Kidney epithelial cell (primary cell): ENCODE data around the gene TAS2R19. TPM values are rescaled to one million over a fixed set of nuclear protein-coding genes. Genes with fewer than 3 reads are reported as not detected.

Source experiments
- DNase-seq: peaks from one replicate; pipeline ENCODE4 v3.0.0-alpha.2; 2010; ENCODE audit warnings: low read depth
- H3K27me3 ChIP-seq: 2 replicates; pipeline ENCODE4 v1.6.0; 2011; ENCODE audit warnings: low read length; ENCODE audit not compliant: control insufficient read depth, insufficient read depth
- H3K36me3 ChIP-seq: 2 replicates; pipeline ENCODE4 v1.5.1; 2011; ENCODE audit warnings: low read length; ENCODE audit not compliant: control insufficient read depth, insufficient read depth
- H3K4me3 ChIP-seq: 2 replicates; pipeline ENCODE4 v1.5.1; 2011; ENCODE audit warnings: low read depth, mild to moderate bottlenecking, control low read depth, low read length
- CTCF ChIP-seq: IDR thresholded peaks from 2 replicates; pipeline ENCODE4 v1.5.1; 2011; ENCODE audit warnings: mild to moderate bottlenecking, moderate library complexity, low read length, control low read depth, inconsistent platforms; ENCODE audit not compliant: insufficient read depth, poor library complexity, severe bottlenecking
- total RNA-seq: library from RNA; depleted of rRNA; stranded (reverse); fragments of >200 nt; gene quantifications from 2 replicates; pipeline ENCODE4 v1.2.3, GENCODE V29; 2015

TAS2R19 gene
- total RNA-seq, 1 donor from 2014 or later, result not detected

GRCh38 chr12:11031307-11031706 is 8.9 kb upstream of the TAS2R19 start, which contains the start of gene TAS2R31:
Gene TAS2R31 (minus strand): TSS chr12:11031407. CDS start chr12:11031335, 72 bp downstream.
- TF ChIP-seq CTCF, result no peak
- DNase-seq, result no peak
- Histone ChIP-seq H3K4me3 (no peak within 1 kb of the TSS), H3K36me3 (no peaks in the 10 kb centered on the region), H3K27me3 (no peaks in the 10 kb centered on the region)

- no peak overlapping the region for H3K4me3 ChIP-seq
- TF ChIP-seq CTCF, result no peak
- H3K36me3 ChIP-seq, result no peaks in the 10 kb centered on the region
- DNase-seq, result no peak
- no peaks in the 10 kb centered on the region for H3K27me3 ChIP-seq
Measured at GRCh38 chr12:11026118-11026517, 3.7 kb upstream of the TAS2R19 start.

GRCh38 chr12:11023387-11023786 is 967 bp upstream of the TAS2R19 start:
- H3K27me3 ChIP-seq, result no peaks in the 10 kb centered on the region
- no peak overlapping the region for H3K4me3 ChIP-seq
- no peaks in the 10 kb centered on the region for H3K36me3 ChIP-seq
- no peak for DNase-seq
- no peak for TF ChIP-seq CTCF

GRCh38 chr12:11016937-11017336 is 5.5 kb downstream of the TAS2R19 start:
- no peak for DNase-seq
- no peak for TF ChIP-seq CTCF
- Histone ChIP-seq H3K36me3 (no peaks in the 10 kb centered on the region), H3K4me3 (no peak overlapping the region), H3K27me3 (no peaks in the 10 kb centered on the region)

GRCh38 chr12:11015775-11016430 is 6.5 kb downstream of the TAS2R19 start:
- Histone ChIP-seq H3K36me3 (no peaks in the 10 kb centered on the region), H3K4me3 (no peak overlapping the region), H3K27me3 (no peaks in the 10 kb centered on the region)
- DNase-seq, result no peak
- no peak for TF ChIP-seq CTCF

- Histone ChIP-seq H3K4me3 (no peak overlapping the region), H3K36me3 (no peaks in the 10 kb centered on the region), H3K27me3 (no peaks in the 10 kb centered on the region)
- no peak for TF ChIP-seq CTCF
- peak; percentile 4 for DNase-seq
Measured at GRCh38 chr12:11014234-11014633, 8.2 kb downstream of the TAS2R19 start.
